ENCODE data around the gene CDC14A. TPM values are rescaled to one million over a fixed set of nuclear protein-coding genes. Genes with fewer than 3 reads are reported as not detected.

Gene CDC14A
- total and polyA plus RNA-seq, 5 experiments from 2014 or later = 17.1 to 63.4 (median 31.5) TPM

DNA sequence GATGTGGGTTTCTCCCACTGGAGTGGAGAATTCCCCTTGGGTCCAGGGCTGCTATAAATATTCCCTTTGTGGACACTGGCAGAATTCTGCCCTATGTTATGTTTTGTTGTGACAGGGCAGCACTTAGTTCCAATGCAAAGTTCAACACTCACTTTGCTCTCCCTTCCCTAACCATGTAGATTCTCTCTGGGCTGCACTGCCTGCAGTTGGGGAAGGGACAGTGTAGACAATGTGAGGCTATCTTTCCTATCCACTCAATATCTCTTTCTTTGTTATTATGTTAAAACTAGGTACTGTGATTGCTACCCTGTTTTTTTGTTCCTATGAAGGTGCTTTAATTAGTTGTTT is 205.3 kb downstream of the CDC14A start:
- POLR2A ChIA-PET = no interaction called here
- no peak for DNase-seq
- ATAC-seq = no peak
- peaks cover 17 to 62% (median 42%) of the 10 kb centered on the region in 9 donors for H3K9me3 Mint-ChIP-seq
- H3K36me3 Mint-ChIP-seq = peaks cover 3 to 57% (median 20%) of the 10 kb centered on the region in 3 donors
- H3K4me3 Mint-ChIP-seq = no peak overlapping the region
- H3K27ac Mint-ChIP-seq = no peak overlapping the region
- peaks cover 0 to 18% (median 9%) of the 10 kb centered on the region in 5 donors for H3K27me3 Mint-ChIP-seq
- no peaks in the 10 kb centered on the region for H3K4me1 Mint-ChIP-seq

DNA sequence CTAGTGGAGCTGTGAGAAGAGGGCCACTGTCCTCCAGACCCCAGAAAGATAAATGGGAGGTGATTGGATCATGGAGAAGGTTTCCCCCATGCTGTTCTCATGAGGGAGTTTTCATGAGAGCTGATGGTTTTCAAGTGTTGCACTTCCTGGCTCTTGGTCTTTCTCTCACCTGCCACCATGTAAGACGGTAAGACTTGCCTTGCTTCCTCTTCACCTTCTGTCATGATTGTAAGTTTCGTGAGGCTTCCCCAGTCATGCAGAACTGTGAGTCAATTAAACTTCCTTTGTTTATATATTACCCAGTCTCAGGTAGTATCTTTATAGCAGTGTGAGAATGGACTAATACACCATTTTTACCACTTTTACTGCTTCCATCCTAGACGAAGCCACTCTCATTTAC is 213.2 kb downstream of the CDC14A start:
- H3K27me3 Mint-ChIP-seq = peaks cover 7 to 26% (median 12%) of the 10 kb centered on the region in 5 donors
- no peak for DNase-seq
- POLR2A ChIA-PET = no interaction called here
- no peak for ATAC-seq
- H3K36me3 Mint-ChIP-seq = peaks cover 0 to 5% (median under 1%) of the 10 kb centered on the region in 3 donors
- no peak overlapping the region for H3K4me3 Mint-ChIP-seq
- H3K27ac Mint-ChIP-seq = no peak overlapping the region
- H3K9me3 Mint-ChIP-seq = peaks cover 0 to 16% (median 7%) of the 10 kb centered on the region in 9 donors
- H3K4me1 Mint-ChIP-seq = no peaks in the 10 kb centered on the region

DNA sequence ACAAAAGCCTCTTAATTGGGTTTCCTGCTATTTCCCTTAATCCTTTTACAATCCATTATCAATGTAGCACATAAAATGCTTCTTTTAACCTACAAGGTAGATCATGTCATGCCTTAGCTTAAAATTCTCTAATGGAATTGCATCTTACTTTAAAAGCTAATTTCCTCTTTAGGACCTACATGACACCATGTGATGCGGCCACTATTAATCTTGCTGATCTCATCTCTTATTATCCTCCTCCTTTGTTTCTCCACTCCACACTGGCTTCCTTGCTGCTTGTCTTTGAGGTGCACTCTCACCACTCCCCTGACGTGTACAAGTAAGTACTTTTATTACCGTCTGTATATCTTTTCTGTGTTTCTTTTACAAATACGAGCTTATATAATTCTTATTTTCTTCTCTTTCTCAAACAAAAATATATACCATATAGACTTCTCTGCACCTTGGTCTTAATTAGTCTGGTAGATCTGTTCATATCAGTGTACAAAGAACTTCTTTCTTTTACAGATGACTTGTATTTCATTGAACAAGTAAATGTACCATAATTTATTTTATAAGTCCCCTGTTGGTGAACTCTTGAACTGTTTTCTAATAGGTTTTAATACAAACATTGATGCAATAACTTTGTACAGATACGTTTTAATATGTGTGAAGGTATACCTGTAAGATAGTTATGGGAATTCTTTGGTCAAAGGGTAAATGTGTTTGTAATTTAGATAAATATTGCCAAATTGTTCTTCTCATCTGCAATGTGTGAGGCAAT is 213.8 kb downstream of the CDC14A start:
- POLR2A ChIA-PET = no interaction called here
- DNase-seq (no peak), ATAC-seq (no peak)
- Mint-ChIP-seq H3K4me3 (no peak overlapping the region), H3K4me1 (no peaks in the 10 kb centered on the region), H3K9me3 (peaks cover 0 to 19% (median 12%) of the 10 kb centered on the region in 9 donors), H3K27me3 (peaks cover 7 to 28% (median 12%) of the 10 kb centered on the region in 5 donors), H3K36me3 (peaks cover 0 to 10% (median 3%) of the 10 kb centered on the region in 3 donors), H3K27ac (no peak overlapping the region)

DNA sequence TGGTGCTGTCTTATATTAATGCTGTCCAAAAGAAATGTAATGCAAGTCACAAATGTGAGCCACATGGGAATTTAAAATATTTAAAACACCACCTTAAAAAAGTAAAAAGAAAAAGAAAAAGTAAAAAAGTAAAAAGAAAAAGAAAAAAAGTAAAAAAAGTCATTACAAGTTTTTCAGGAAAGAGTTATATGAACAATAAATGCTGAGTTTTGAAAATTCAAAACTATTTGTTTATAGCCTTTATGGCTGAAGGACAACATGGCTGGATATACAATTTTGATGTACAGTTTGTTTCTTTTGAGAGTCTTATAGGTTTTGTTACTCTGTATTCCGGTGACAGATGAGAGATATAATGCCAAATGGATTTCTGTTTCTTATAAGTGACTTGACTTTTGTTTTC is 214.8 kb downstream of the CDC14A start:
- no peak for DNase-seq
- H3K27ac Mint-ChIP-seq = no peak overlapping the region
- no peak for ATAC-seq
- POLR2A ChIA-PET = no interaction called here
- peaks cover 7 to 29% (median 12%) of the 10 kb centered on the region in 5 donors for H3K27me3 Mint-ChIP-seq
- peaks cover 0 to 10% (median 3%) of the 10 kb centered on the region in 3 donors for H3K36me3 Mint-ChIP-seq
- H3K4me1 Mint-ChIP-seq = no peaks in the 10 kb centered on the region
- H3K4me3 Mint-ChIP-seq = no peak overlapping the region
- H3K9me3 Mint-ChIP-seq = peaks cover 0 to 20% (median 13%) of the 10 kb centered on the region in 9 donors

Other genes with a start within 250 kb of the CDC14A start
- 1 to 10 TPM; 6.6 to 6.7 TPM for gene SASS6, start 219.6 kb upstream of the CDC14A start, total RNA-seq
- 1 to 10 TPM; 1.7 to 2.4 (median 1.8) TPM for gene SASS6, start 219.6 kb upstream of the CDC14A start, polyA plus RNA-seq
- gene TRMT13, start 219.3 kb upstream of the CDC14A start, total RNA-seq = 10 to 100 TPM; 53.2 to 55.5 TPM
- gene TRMT13, start 219.3 kb upstream of the CDC14A start, polyA plus RNA-seq = 10 to 100 TPM in 2 of 3 donors, 1 to 10 TPM in 1; 8.7 to 12.7 (median 11.9) TPM
- gene LRRC39, start 174.2 kb upstream of the CDC14A start, total RNA-seq = 1 to 10 TPM; 2.7 to 2.9 TPM
- gene LRRC39, start 174.2 kb upstream of the CDC14A start, polyA plus RNA-seq = under 1 TPM in 2 of 3 donors, not detected in 1; 0.08 to 0.10 TPM
- 10 to 100 TPM; 16.2 to 16.5 TPM for gene DBT, start 102.7 kb upstream of the CDC14A start, total RNA-seq
- 1 to 10 TPM; 5.2 to 7.2 (median 6.3) TPM for gene DBT, start 102.7 kb upstream of the CDC14A start, polyA plus RNA-seq
- 10 to 100 TPM; 36.6 to 42.2 TPM for gene RTCA, start 86.3 kb upstream of the CDC14A start, total RNA-seq
- gene RTCA, start 86.3 kb upstream of the CDC14A start, polyA plus RNA-seq = 10 to 100 TPM; 13.8 to 18.0 (median 15.2) TPM
- gene GPR88, start 185.6 kb downstream of the CDC14A start, total RNA-seq = under 1 TPM in 1 of 2 experiments, not detected in 1; 0.16 TPM
- gene GPR88, start 185.6 kb downstream of the CDC14A start, polyA plus RNA-seq = not detected

Measured in naive thymus-derived CD8-positive, alpha-beta T cell (primary cell).